IPS-18a (cell line): ENCODE results near the gene U2SURP.
"Not testable (repeated sequence)": the region's sequence is repeated elsewhere in the genome, so short reads cannot be mapped to it uniquely, and the experiment has no call there.

Experiments used
- H3K27ac ChIP-seq: one replicate; pipeline ENCODE4 v1.5.1; 2013; ENCODE audit warnings: low read length
- H3K27me3 ChIP-seq: one replicate; pipeline ENCODE4 v1.6.1; 2013; ENCODE audit warnings: mild to moderate bottlenecking, low read length; ENCODE audit not compliant: control insufficient read depth, insufficient read depth
- H3K36me3 ChIP-seq: one replicate; pipeline ENCODE4 v1.6.1; 2013; ENCODE audit warnings: low read depth, low read length; ENCODE audit not compliant: control insufficient read depth
- H3K4me1 ChIP-seq: one replicate; pipeline ENCODE4 v1.6.1; 2013; ENCODE audit warnings: low read depth, low read length; ENCODE audit not compliant: control insufficient read depth
- H3K4me3 ChIP-seq: one replicate; pipeline ENCODE4 v1.5.1; 2013; ENCODE audit warnings: low read length
- H3K9ac ChIP-seq: one replicate; pipeline ENCODE4 v1.6.1; 2013; ENCODE audit warnings: mild to moderate bottlenecking, low read length, moderate library complexity
- H3K9me3 ChIP-seq: one replicate; pipeline ENCODE4 v1.6.1; 2013; ENCODE audit warnings: low read depth, low read length; ENCODE audit not compliant: control insufficient read depth

The U2SURP gene

DNA sequence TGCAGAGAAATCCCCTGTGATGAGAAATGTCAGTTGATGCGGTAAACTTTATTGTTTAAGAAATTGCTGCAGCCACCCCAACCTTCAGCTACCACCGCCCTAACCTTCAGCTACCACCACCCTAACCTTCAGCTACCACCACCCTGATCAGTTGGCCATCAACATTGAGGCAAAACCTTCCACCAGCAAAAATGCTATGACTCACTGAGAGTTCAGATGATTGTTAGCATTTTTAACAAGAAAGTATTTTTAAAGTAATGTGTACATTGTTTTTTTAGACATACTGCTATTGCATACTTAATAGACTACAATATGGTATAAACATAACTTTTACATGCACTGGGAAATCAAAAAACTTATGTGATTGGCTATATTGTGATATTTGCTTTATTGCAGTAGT is 30.0 kb downstream of the U2SURP start:
- H3K27ac ChIP-seq, result no peak overlapping the region
- no peaks in the 10 kb centered on the region for H3K27me3 ChIP-seq
- H3K36me3 ChIP-seq, result peaks cover 93% of the 10 kb centered on the region
- H3K4me3 ChIP-seq, result no peak overlapping the region
- H3K9ac ChIP-seq, result no peak overlapping the region
- H3K4me1 ChIP-seq, result no peaks in the 10 kb centered on the region
- no peaks in the 10 kb centered on the region for H3K9me3 ChIP-seq

DNA sequence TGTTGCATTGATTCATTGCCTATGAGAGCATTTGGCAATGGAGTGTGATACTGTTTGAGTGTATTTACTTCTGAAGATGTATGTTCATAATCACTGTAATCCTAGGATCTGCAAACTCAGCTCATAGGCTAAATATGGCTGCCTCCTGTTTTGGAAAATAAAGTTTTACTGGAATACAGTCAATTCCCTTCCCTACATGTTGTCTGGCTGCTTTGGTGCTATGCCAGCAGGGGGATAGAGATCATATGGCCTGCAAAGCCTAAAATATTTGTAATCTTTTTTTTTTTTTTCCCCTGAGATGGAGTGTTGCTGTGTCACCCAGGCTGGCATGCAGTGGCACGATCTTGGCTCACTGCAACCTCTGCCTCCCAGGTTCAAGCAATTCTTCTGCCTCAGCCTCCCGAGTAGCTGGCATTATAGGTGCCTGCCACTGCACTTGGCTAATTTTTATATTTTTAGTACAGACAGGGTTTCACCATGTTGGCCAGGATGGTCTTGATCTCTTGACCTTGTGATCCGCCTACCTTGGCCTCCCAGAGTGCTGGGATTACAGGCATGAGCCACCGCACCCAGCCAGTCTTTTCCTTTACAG is 30.5 kb downstream of the U2SURP start:
- H3K4me3 ChIP-seq, H3K9me3 ChIP-seq, H3K4me1 ChIP-seq, H3K9ac ChIP-seq, H3K27me3 ChIP-seq, H3K27ac ChIP-seq: not testable (repeated sequence)
- peaks cover 93% of the 10 kb centered on the region for H3K36me3 ChIP-seq

DNA sequence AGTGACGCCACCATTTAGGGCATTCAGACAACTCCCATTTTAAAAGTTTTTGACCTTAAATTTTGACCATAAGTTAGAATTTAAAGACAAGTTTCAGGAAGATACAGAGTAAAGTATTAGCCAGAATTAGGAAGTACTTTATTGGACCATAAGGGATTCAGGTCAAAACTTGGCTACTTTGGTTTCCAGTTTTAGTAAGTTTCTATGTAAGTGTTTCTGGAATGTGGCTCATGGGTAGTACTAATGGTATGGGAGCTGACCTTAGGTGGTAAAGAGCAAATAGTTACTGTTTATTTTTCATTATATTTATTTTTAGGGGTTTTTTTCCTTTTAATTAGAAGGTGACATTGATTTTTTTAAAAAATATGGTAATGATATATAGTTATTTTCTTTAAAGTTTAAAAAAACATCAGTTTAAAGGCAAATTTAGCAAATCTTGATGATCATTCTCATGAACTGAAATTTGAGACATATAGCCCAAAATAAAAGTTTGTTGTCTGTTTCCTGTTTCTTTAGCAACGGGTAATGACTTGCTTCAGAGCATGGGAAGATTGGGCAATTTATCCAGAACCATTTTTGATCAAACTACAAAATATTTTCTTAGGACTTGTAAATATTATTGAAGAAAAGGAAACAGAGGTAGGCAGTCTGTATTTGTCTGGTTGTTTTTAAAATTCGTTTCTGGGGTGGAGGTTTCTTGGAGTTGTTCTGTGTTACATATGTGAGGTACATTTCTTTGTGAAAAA is 34.3 kb downstream of the U2SURP start:
- H3K36me3 ChIP-seq, result peaks cover 82% of the 10 kb centered on the region
- no peaks in the 10 kb centered on the region for H3K4me1 ChIP-seq
- no peak overlapping the region for H3K9ac ChIP-seq
- no peaks in the 10 kb centered on the region for H3K9me3 ChIP-seq
- no peaks in the 10 kb centered on the region for H3K27me3 ChIP-seq
- no peak overlapping the region for H3K4me3 ChIP-seq
- H3K27ac ChIP-seq, result no peak overlapping the region

DNA sequence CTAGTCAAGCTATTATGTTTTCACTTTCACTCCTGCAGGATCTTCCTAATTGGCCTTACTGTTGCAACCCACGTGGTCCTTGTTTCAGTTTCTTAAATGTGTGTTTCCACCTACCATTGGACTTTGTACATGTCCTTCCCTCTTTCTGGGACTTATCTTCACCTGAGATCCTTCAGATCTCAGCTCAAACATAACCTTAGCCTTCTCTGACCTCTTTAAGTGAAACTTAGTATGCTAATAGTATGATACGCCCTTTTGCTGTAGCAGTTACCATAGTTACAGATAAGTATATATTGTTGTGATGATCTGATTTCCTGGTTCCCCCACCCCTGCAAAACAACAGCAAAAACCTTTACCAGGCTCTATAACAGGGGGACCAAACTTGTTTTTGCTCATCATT is 35.2 kb downstream of the U2SURP start:
- Histone ChIP-seq H3K4me1 (no peaks in the 10 kb centered on the region), H3K9me3 (no peaks in the 10 kb centered on the region), H3K27me3 (no peaks in the 10 kb centered on the region), H3K4me3 (no peak overlapping the region), H3K9ac (no peak overlapping the region), H3K36me3 (peaks cover 78% of the 10 kb centered on the region), H3K27ac (no peak overlapping the region)

DNA sequence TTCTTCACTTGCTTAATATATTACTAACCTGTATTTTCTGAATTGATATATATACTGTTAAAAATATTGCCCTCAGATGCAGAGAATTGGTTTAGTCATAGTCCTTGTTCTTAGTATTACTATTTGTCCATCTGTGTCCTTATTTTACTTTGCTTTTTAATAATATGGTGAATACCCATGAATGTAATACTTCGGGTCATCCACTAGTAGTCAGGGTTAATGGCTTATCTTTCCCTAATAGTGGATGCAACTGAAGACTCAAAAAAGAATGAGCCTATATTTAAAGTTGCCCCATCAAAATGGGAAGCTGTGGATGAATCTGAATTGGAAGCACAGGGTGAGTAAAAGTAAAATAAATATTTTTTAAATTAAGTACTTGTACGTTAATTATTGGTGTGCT is 36.5 kb downstream of the U2SURP start:
- Histone ChIP-seq H3K27me3 (no peaks in the 10 kb centered on the region), H3K9me3 (no peaks in the 10 kb centered on the region), H3K36me3 (peaks cover 78% of the 10 kb centered on the region), H3K4me1 (no peaks in the 10 kb centered on the region), H3K4me3 (no peak overlapping the region), H3K27ac (no peak overlapping the region), H3K9ac (no peak overlapping the region)

DNA sequence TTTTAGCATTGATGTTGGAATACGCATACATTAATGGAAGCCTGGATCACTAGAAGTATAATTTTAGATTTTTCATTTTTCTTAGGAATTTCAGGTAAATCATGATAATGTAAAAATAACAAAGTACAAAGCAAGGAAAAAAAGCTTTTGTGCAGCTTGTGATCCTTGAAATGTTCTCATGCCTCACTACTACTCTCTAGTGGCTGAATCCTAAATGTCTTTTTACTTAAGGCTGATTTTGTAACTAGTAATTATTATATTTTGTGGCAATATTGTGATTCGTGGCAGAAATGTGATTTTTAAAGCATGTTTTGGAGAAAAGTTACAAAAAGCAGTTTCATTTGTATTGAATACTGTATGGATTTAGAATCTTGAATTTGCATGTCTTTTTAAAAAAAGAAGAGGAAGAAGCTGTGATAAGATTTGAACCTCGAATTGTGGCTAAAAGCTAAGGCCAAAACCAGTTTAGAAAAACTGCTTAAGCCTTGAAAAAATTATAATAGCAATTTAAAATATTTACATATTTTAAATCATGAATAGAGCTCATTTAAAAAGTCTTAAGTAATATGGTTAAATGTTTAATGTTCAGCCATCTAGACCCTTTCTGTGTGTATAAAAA is 39.0 kb downstream of the U2SURP start:
- Histone ChIP-seq H3K4me1 (no peaks in the 10 kb centered on the region), H3K27me3 (no peaks in the 10 kb centered on the region), H3K27ac (no peak overlapping the region), H3K9ac (no peak overlapping the region), H3K4me3 (no peak overlapping the region), H3K9me3 (no peaks in the 10 kb centered on the region), H3K36me3 (peaks cover 77% of the 10 kb centered on the region)

DNA sequence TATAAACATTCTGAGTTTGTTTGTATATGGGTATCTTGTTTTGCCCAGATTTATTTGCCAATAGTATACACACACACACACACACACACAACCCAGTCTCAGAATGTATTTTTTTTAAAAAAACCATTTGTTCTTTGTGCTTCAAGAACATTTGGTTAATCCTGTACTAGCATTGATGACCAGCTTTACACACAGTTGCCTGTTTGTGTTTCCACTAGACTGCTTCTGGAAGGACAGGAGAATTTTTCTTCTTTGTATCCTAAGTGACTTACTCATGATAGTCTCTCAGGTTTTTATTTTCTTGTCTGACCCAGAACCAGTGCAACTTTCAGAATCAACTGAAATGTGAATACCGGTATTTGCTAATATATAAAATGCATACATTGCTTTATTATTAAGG is 40.5 kb downstream of the U2SURP start:
- H3K9ac ChIP-seq, result no peak overlapping the region
- H3K27me3 ChIP-seq, result no peaks in the 10 kb centered on the region
- H3K4me1 ChIP-seq, result no peaks in the 10 kb centered on the region
- H3K9me3 ChIP-seq, result no peaks in the 10 kb centered on the region
- H3K36me3 ChIP-seq, result peaks cover 67% of the 10 kb centered on the region
- no peak overlapping the region for H3K4me3 ChIP-seq
- H3K27ac ChIP-seq, result no peak overlapping the region

DNA sequence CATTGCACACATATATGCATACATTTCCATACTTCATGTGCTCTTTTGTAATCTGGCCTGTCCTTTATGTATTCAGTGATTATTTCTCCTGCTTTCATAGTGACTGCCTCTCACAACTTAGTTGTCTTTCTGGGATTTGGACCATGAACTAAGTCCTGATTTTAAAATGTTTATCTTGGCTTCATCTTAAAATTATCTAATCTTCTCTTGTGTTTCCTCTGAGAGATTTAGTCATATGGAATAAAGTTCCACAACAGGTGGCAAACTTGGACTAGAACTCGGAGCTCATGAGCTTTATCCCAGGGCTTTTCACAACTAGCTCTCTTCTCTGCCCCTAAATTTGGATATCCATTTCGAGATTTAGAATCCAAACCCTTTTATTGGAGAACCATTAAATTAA is 44.3 kb downstream of the U2SURP start:
- no peak overlapping the region for H3K4me3 ChIP-seq
- H3K27ac ChIP-seq, result no peak overlapping the region
- H3K4me1 ChIP-seq, result no peaks in the 10 kb centered on the region
- H3K27me3 ChIP-seq, result no peaks in the 10 kb centered on the region
- peaks cover 60% of the 10 kb centered on the region for H3K36me3 ChIP-seq
- H3K9me3 ChIP-seq, result no peaks in the 10 kb centered on the region
- H3K9ac ChIP-seq, result no peak overlapping the region

DNA sequence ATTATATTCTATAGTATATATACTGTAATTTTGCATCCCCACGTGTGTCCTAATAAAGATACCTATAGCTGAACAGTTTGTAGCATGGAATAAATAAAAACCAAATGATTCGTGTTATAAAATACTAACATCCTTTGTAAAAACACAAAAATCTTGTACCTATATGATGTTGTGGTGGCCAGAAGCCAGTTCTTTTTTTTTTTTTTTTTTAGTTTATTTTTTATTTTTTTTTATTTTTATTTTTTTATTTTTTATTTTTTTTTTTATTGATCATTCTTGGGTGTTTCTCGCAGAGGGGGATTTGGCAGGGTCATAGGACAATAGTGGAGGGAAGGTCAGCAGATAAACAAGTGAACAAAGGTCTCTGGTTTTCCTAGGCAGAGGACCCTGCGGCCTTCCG is 44.7 kb downstream of the U2SURP start:
- H3K27me3 ChIP-seq, H3K4me1 ChIP-seq, H3K27ac ChIP-seq, H3K9me3 ChIP-seq, H3K4me3 ChIP-seq, H3K9ac ChIP-seq: not testable (repeated sequence)
- peaks cover 61% of the 10 kb centered on the region for H3K36me3 ChIP-seq

DNA sequence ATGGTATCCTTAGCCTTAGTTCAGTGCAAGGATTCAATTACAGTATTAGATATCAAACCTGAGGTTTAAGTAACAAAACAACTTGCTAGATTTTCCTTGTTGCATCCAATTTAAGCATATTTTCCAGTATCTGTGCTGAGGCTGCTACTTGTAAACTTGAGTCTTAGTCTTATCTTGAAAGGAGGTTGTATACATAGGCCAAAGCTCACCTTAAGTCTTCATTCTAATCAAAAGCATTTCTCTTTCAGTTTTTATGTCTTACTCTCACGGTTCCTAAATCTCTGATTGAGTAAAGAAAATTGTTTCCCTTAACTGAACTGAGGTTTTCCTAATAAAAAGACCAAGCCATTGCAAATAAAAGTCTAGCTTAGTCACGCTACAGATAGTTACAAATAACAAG is 52.6 kb downstream of the U2SURP start:
- H3K27me3 ChIP-seq, result no peaks in the 10 kb centered on the region
- H3K9me3 ChIP-seq, result no peaks in the 10 kb centered on the region
- H3K4me3 ChIP-seq, result no peak overlapping the region
- no peaks in the 10 kb centered on the region for H3K4me1 ChIP-seq
- no peak overlapping the region for H3K27ac ChIP-seq
- H3K36me3 ChIP-seq, result peaks cover 85% of the 10 kb centered on the region
- no peak overlapping the region for H3K9ac ChIP-seq

DNA sequence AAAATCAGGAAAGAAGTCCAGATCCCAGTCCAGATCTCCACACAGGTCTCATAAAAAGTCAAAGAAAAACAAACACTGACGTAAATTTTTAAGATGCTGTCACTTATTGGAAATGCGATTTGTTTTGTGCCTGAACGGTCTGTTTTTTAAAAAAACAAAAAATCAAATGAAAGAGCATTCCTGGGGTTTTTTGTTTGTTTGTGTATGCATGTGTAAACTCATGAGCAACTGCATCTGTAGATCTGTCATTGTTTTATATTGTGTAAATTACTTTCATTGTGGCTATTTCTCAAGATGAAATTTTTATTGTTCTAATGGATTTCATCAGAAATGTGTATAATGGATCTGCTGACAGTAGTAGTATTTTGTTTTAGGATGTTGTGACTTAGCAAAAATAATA is 55.0 kb downstream of the U2SURP start:
- no peak overlapping the region for H3K27ac ChIP-seq
- no peak overlapping the region for H3K4me3 ChIP-seq
- H3K9me3 ChIP-seq, result no peaks in the 10 kb centered on the region
- H3K27me3 ChIP-seq, result no peaks in the 10 kb centered on the region
- H3K9ac ChIP-seq, result no peak overlapping the region
- no peaks in the 10 kb centered on the region for H3K4me1 ChIP-seq
- H3K36me3 ChIP-seq, result peaks cover 70% of the 10 kb centered on the region

DNA sequence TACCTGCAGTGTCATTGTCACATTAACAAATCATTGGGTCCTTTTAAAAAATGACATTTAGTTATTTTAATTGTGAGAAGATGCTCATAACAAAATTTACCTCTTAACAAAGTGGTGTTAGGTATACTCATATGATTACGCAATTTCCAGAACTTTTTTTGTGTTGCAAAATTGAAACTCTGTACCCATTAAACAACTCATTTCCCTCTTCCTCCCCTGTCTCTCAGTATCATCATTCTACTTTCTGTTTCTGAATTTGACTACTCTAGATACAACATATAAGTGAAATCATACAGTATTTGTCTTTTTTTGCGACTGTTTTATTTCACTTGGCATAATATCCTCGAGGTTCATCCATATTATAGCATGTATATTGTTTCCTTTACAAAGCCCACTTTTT is 59.5 kb downstream of the U2SURP start:
- Histone ChIP-seq H3K9me3 (no peaks in the 10 kb centered on the region), H3K4me1 (no peaks in the 10 kb centered on the region), H3K4me3 (no peak overlapping the region), H3K27ac (no peak overlapping the region), H3K27me3 (no peaks in the 10 kb centered on the region), H3K9ac (no peak overlapping the region), H3K36me3 (peaks cover 25% of the 10 kb centered on the region)
